Neural crest cell (in vitro differentiated cells): ENCODE measurements around the gene PTPRK. TPM values are rescaled to one million over a fixed set of nuclear protein-coding genes. Genes with fewer than 3 reads are reported as not detected.

ENCODE experiments used
- DNase-seq: peaks from one replicate; pipeline ENCODE4 v3.0.0; 2021; ENCODE audit warnings: low read depth, mixed read lengths, low spot score
- H3K27ac Mint-ChIP-seq: one replicate; pipeline ENCODE4 v1.8.0; 2021; ENCODE audit warnings: mild to moderate bottlenecking, mixed read lengths; ENCODE audit not compliant: unreplicated experiment
- H3K27me3 Mint-ChIP-seq: 2 replicates; pipeline ENCODE4 v1.8.0; 2021; ENCODE audit warnings: low read depth, mild to moderate bottlenecking, mixed read lengths
- H3K36me3 Mint-ChIP-seq: 2 replicates; pipeline ENCODE4 v1.8.0; 2021; ENCODE audit warnings: low read depth, mild to moderate bottlenecking, mixed read lengths
- H3K4me1 Mint-ChIP-seq: 2 replicates; pipeline ENCODE4 v1.8.0; 2021; ENCODE audit warnings: mixed read lengths
- H3K4me3 Mint-ChIP-seq: one replicate; pipeline ENCODE4 v1.8.0; 2021; ENCODE audit warnings: mild to moderate bottlenecking, mixed read lengths
- H3K9me3 Mint-ChIP-seq: 2 replicates; pipeline ENCODE4 v1.8.0; 2021; ENCODE audit warnings: mixed read lengths
- CTCF ChIP-seq: fragments of 200-600 bp; sonication (generic); conservative IDR thresholded peaks from 2 replicates; pipeline ENCODE4 v1.5.0; 2021; ENCODE audit warnings: antibody characterized with exemption, mild to moderate bottlenecking
- total RNA-seq: library from RNA; stranded (reverse); gene quantifications from 2 replicates; pipeline ENCODE4 v1.2.1, GENCODE V29; 2021

Gene PTPRK
- total RNA-seq, 1 donor from 2014 or later: 30.8 TPM

GRCh38 chr6:128172752-128173682 lies 347.4 kb downstream of the PTPRK start:
- no peak for TF ChIP-seq CTCF
- Mint-ChIP-seq H3K4me1 (no peaks in the 10 kb centered on the region), H3K27me3 (no peaks in the 10 kb centered on the region), H3K36me3 (no peaks in the 10 kb centered on the region), H3K27ac (no peak overlapping the region), H3K9me3 (no peaks in the 10 kb centered on the region), H3K4me3 (no peak overlapping the region)
- no peak for DNase-seq

GRCh38 chr6:128172081-128172480 lies 348.3 kb downstream of the PTPRK start:
- no peak for TF ChIP-seq CTCF
- H3K27me3 Mint-ChIP-seq: no peaks in the 10 kb centered on the region
- no peaks in the 10 kb centered on the region for H3K4me1 Mint-ChIP-seq
- H3K9me3 Mint-ChIP-seq: no peaks in the 10 kb centered on the region
- H3K27ac Mint-ChIP-seq: no peak overlapping the region
- H3K4me3 Mint-ChIP-seq: no peak overlapping the region
- H3K36me3 Mint-ChIP-seq: no peaks in the 10 kb centered on the region
- DNase-seq: no peak

GRCh38 chr6:128171182-128171581 lies 349.2 kb downstream of the PTPRK start:
- DNase-seq: no peak
- H3K9me3 Mint-ChIP-seq: no peaks in the 10 kb centered on the region
- no peak overlapping the region for H3K27ac Mint-ChIP-seq
- no peak for TF ChIP-seq CTCF
- no peaks in the 10 kb centered on the region for H3K36me3 Mint-ChIP-seq
- no peak overlapping the region for H3K4me3 Mint-ChIP-seq
- H3K4me1 Mint-ChIP-seq: no peaks in the 10 kb centered on the region
- no peaks in the 10 kb centered on the region for H3K27me3 Mint-ChIP-seq

GRCh38 chr6:128168244-128168643 lies 352.2 kb downstream of the PTPRK start:
- Mint-ChIP-seq H3K4me3 (no peak overlapping the region), H3K4me1 (no peaks in the 10 kb centered on the region), H3K9me3 (no peaks in the 10 kb centered on the region), H3K27me3 (no peaks in the 10 kb centered on the region), H3K27ac (no peak overlapping the region), H3K36me3 (no peaks in the 10 kb centered on the region)
- no peak for TF ChIP-seq CTCF
- no peak for DNase-seq

- H3K4me1 Mint-ChIP-seq: no peaks in the 10 kb centered on the region
- H3K4me3 Mint-ChIP-seq: no peak overlapping the region
- TF ChIP-seq CTCF: no peak
- H3K27ac Mint-ChIP-seq: no peak overlapping the region
- no peaks in the 10 kb centered on the region for H3K27me3 Mint-ChIP-seq
- DNase-seq: no peak
- no peaks in the 10 kb centered on the region for H3K36me3 Mint-ChIP-seq
- H3K9me3 Mint-ChIP-seq: no peaks in the 10 kb centered on the region
Observed at GRCh38 chr6:128167552-128167951, 352.8 kb downstream of the PTPRK start.
